PFSK-1 (cell line): ENCODE measurements around the gene AMMECR1.

Source experiments
- FOXP2 ChIP-seq: optimal IDR thresholded peaks from 2 replicates; pipeline ENCODE3; 2011; ENCODE audit warnings: borderline replicate concordance, control low read depth, inconsistent platforms; ENCODE audit not compliant: insufficient read depth; ENCODE audit errors: extremely low read length, extremely low read depth
- POLR2AphosphoS5 ChIP-seq: IDR thresholded peaks from 2 replicates; pipeline ENCODE4 v1.6.1; 2012; ENCODE audit warnings: low read depth, mild to moderate bottlenecking, control low read depth, low read length, moderate library complexity
- REST ChIP-seq, 2 experiments: IDR thresholded peaks; 2 replicates each; pipeline versions ENCODE4 v1.6.1 to v1.8.0; 2011 to 2012; ENCODE audit warnings: low read depth in 2 of 2, low read length in 2 of 2, control low read depth in 1 of 2, inconsistent platforms in 1 of 2, mild to moderate bottlenecking in 1 of 2, moderate library complexity in 1 of 2; ENCODE audit not compliant: insufficient read depth in 1 of 2
- SIN3A ChIP-seq: IDR thresholded peaks from 2 replicates; pipeline ENCODE4 v1.6.1; 2012; ENCODE audit warnings: mild to moderate bottlenecking, low read length, moderate library complexity, borderline replicate concordance; ENCODE audit not compliant: insufficient read depth
- TAF1 ChIP-seq: IDR thresholded peaks from 2 replicates; pipeline ENCODE4 v1.6.1; 2012; ENCODE audit warnings: low read length, control low read depth, borderline replicate concordance; ENCODE audit not compliant: insufficient read depth

AMMECR1 gene

GRCh38 chrX:110317061-110317819 lies 645 bp downstream of the AMMECR1 start:
- TF ChIP-seq POLR2AphosphoS5, result no peak
- no peak for TF ChIP-seq FOXP2
- TF ChIP-seq REST (IDR thresholded peaks at IDR 0.05; ENCODE audit: insufficient read depth in 1 of 2, low read depth in 2 of 2, low read length in 2 of 2), result no peak
- no peak for TF ChIP-seq TAF1
- no peak for TF ChIP-seq SIN3A

GRCh38 chrX:110316351-110317060 lies 1.4 kb downstream of the AMMECR1 start:
- TF ChIP-seq TAF1 (no peak), REST (IDR thresholded peaks at IDR 0.05; ENCODE audit: insufficient read depth in 1 of 2, low read depth in 2 of 2, low read length in 2 of 2) (no peak), FOXP2 (no peak), POLR2AphosphoS5 (no peak), SIN3A (no peak)

DNA sequence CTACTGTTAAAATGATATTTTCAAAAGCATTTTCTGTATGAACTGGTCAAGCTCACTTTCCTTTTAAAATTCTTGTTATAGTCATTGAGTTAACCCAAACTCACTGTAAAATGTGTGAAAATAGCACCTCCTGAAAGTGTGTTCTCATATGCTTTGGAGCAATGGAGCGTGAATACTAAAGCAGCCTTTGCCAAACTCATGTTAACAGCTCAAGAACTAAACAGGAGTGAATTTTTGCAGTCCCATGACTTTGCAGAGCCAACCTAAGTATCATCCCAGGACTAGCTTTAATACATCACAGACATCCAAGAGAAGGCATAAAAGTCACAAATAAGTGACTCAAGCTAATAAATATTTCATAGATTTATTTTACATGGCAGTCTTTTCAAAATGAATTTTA lies 2.3 kb downstream of the AMMECR1 start:
- TF ChIP-seq SIN3A, result no peak
- TF ChIP-seq FOXP2, result no peak
- no peak for TF ChIP-seq REST (IDR thresholded peaks at IDR 0.05; ENCODE audit: insufficient read depth in 1 of 2, low read depth in 2 of 2, low read length in 2 of 2)
- no peak for TF ChIP-seq POLR2AphosphoS5
- no peak for TF ChIP-seq TAF1

DNA sequence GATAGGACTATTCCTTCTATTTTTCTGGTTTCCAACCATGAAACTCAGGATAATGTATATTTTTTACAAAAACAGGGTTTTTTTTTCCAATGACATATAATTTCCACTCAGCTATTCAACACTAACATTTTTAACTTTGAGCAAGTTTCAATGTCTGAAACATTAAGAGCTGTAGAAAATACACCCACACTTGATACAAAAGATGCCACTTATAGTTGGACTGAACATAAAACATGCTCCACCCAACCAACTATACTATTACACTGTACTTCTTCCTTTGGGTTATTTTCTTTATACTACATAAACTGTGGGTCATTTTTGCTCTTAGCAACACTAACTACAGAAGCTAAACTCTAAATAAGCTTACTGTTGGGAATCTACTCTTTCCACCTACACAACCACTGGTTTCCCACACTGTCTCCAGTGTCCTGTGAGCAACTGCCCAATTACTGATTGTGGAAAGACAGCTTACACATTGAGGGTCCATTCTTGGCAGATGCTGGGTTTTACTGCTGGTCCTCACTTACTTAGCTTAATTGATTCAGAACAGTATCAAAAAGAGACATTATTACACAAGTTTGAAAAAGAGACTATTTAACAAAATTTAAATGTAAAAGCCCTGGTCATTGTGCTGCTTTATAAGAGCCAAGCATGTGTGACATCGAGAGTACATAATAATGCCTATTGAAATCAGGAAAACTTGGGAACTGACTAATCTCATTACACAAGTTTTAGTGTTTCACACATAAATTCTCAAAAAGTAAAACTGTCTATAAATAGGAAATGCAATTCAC lies 6.3 kb downstream of the AMMECR1 start:
- TF ChIP-seq POLR2AphosphoS5, result no peak
- no peak for TF ChIP-seq FOXP2
- no peak for TF ChIP-seq TAF1
- no peak for TF ChIP-seq REST (IDR thresholded peaks at IDR 0.05; ENCODE audit: insufficient read depth in 1 of 2, low read depth in 2 of 2, low read length in 2 of 2)
